Uterus (tissue), 2 donors: ENCODE results near the gene OVOL3.
"Not testable (repeated sequence)": the region's sequence is repeated elsewhere in the genome, so short reads cannot be mapped to it uniquely, and the experiment has no call there.

Experiments
- CTCF ChIP-seq, 4 experiments: fragments of 200-600 bp in 2 of 4; fragments of 450-650 bp in 2 of 4; sonication (generic) in 2 of 4; IDR thresholded peaks; one replicate each; pipeline ENCODE4 v1.5.1; 2016 to 2019; ENCODE audit warnings: antibody characterized with exemption in 4 of 4, mild to moderate bottlenecking in 2 of 4, moderate library complexity in 1 of 4
- POLR2A ChIP-seq, 2 donors: fragments of 450-650 bp; IDR thresholded peaks; one replicate each; pipeline ENCODE4 v1.6.1; 2016; ENCODE audit warnings: antibody characterized with exemption in 2 of 2, mild to moderate bottlenecking in 1 of 2, moderate library complexity in 1 of 2

GRCh38 chr19:36134867-36135266, 23.9 kb downstream of the OVOL3 start:
- TF ChIP-seq CTCF, POLR2A (IDR thresholded peaks at IDR 0.05): not testable (repeated sequence)
